ENCODE results near the gene RFX8. TPM values are rescaled to one million over a fixed set of nuclear protein-coding genes. Genes with fewer than 3 reads are reported as not detected.

The RFX8 gene
- total and polyA plus RNA-seq, 2 of the 4 experiments (the other 2 are of a cell fraction), result 2.9 to 5.3 TPM

- 80% methylated on average over 1 of the region's 7 CpGs; no CpG with 5 or more reads in 1 of the 2 experiments for WGBS, 2 experiments (ENCODE audit: extremely low coverage in 2 of 2, insufficient read length in 1 of 2)
- dilution Hi-C loops (cut with HindIII; ENCODE audit: low sequenced_read_pairs, unreplicated experiment), result no loop called here
- H2BK15ac ChIP-seq (ENCODE audit: low read depth, low read length), result no peak overlapping the region
- no peak for ATAC-seq (ENCODE audit: low read depth)
- H3K27ac ChIP-seq (ENCODE audit: insufficient read depth, low read length), result no peak overlapping the region
- no peak overlapping the region for H3K18ac ChIP-seq (ENCODE audit: low read depth, low read length)
- H3K9ac ChIP-seq (ENCODE audit: low read depth, low read length), result no peak overlapping the region
- peaks cover 44% of the 10 kb centered on the region for H3K27me3 ChIP-seq (ENCODE audit: control insufficient read depth, insufficient read depth, low read length)
- no peak overlapping the region for H4K8ac ChIP-seq (ENCODE audit: low read depth in 2 of 2, low read length in 2 of 2)
- H2BK20ac ChIP-seq (ENCODE audit: low read depth, low read length), result no peak overlapping the region
- H3K9me1 ChIP-seq (ENCODE audit: insufficient read depth, low read length), result no peaks in the 10 kb centered on the region
- H3K4me3 ChIP-seq (ENCODE audit: insufficient read depth, low read depth, low read length), result no peak overlapping the region
- no peak overlapping the region for H4K91ac ChIP-seq (ENCODE audit: insufficient read depth, low read depth, low read length)
- POLR2A ChIA-PET (ENCODE audit: unreplicated experiment), result no interaction called here
- H3K36me3 ChIP-seq (ENCODE audit: control insufficient read depth, insufficient read depth, low read length), result no peaks in the 10 kb centered on the region
- no peak overlapping the region for H2AFZ ChIP-seq (replicated peaks; ENCODE audit: low read length, poor library complexity)
- DNase-seq, result no peak
- H4K5ac ChIP-seq (ENCODE audit: low read depth, low read length), result no peak overlapping the region
- H3K4ac ChIP-seq (ENCODE audit: low read depth, low read length), result no peak overlapping the region
- no peak overlapping the region for H2BK5ac ChIP-seq (ENCODE audit: low read depth, low read length, poor library complexity, severe bottlenecking)
- H3K79me1 ChIP-seq (ENCODE audit: low read depth in 1 of 2, low read length in 2 of 2), result no peaks in the 10 kb centered on the region
- no peak overlapping the region for H3K14ac ChIP-seq (replicated peaks; ENCODE audit: low read depth, low read length)
- CTCF ChIA-PET, result no interaction called here
- H4K20me1 ChIP-seq (ENCODE audit: insufficient read depth, low read length), result no peaks in the 10 kb centered on the region
- no peak overlapping the region for H2AK9ac ChIP-seq (replicated peaks; ENCODE audit: low read depth, low read length, poor library complexity)
- no peak overlapping the region for H2AK5ac ChIP-seq (ENCODE audit: low read depth, low read length)
- TF ChIP-seq POLR2A (IDR thresholded peaks at IDR 0.05; ENCODE audit: low read depth, low read length), result no peak
- TF ChIP-seq CHD1 (IDR thresholded peaks at IDR 0.05; ENCODE audit: low read depth, low read length), result no peak
- TF ChIP-seq ELK1 (IDR thresholded peaks at IDR 0.05; ENCODE audit: borderline replicate concordance, low read depth, low read length), result no peak
- TF ChIP-seq BHLHE40 (IDR thresholded peaks at IDR 0.05; ENCODE audit: low read depth, low read length), result no peak
- no peak for TF ChIP-seq SMC3 (IDR thresholded peaks at IDR 0.05; ENCODE audit: low read depth, low read length)
- no peak for TF ChIP-seq CEBPB (IDR thresholded peaks at IDR 0.05; ENCODE audit: low read depth, low read length)
- TF ChIP-seq USF2 (IDR thresholded peaks at IDR 0.05; ENCODE audit: low read depth, low read length), result no peak
- TF ChIP-seq RAD21 (IDR thresholded peaks at IDR 0.05; ENCODE audit: low read length), result no peak
- no peak for TF ChIP-seq NFE2L2 (IDR thresholded peaks at IDR 0.05; ENCODE audit: low read depth, low read length)
- no peak for TF ChIP-seq MAZ (IDR thresholded peaks at IDR 0.05; ENCODE audit: borderline replicate concordance, low read depth, low read length)
- H3K23ac ChIP-seq (ENCODE audit: low read depth, low read length), result no peak overlapping the region
- no TSS peak for BruUV-seq (replicated peaks)
- no peaks in the 10 kb centered on the region for H3K4me1 ChIP-seq (ENCODE audit: control insufficient read depth, insufficient read depth, low read length)
- no peak overlapping the region for H2BK120ac ChIP-seq (ENCODE audit: low read depth, low read length)
- intact Hi-C loops (cut with micrococcal nuclease), result no loop called here
- in situ Hi-C loops (cut with MboI; ENCODE audit: low sequenced_read_pairs), result no loop called here
- no peak overlapping the region for H3K56ac ChIP-seq (ENCODE audit: extremely low read depth, insufficient read depth, low read length)
- no peaks in the 10 kb centered on the region for H3K9me3 ChIP-seq (ENCODE audit: control insufficient read depth, insufficient read depth, low read length)
- no peak overlapping the region for H3K4me2 ChIP-seq (ENCODE audit: low read depth, low read length)
Measured at GRCh38 chr2:101364878-101365277, 110.0 kb downstream of the RFX8 start.

Data from IMR-90 (cell line).